IMR-90 (cell line): Measurements from ENCODE around the gene FRY. TPM values are rescaled to one million over a fixed set of nuclear protein-coding genes. Genes with fewer than 3 reads are reported as not detected.

Experiments used
- ATAC-seq: fragments of 200-7000 bp; cut with Tn5 transposase; 2 replicates; pipeline ENCODE4 v1.9.1; 2020; ENCODE audit warnings: low read depth, mild to moderate bottlenecking, moderate library complexity
- BruUV-seq: library from RNA; stranded (reverse); fragments of 400-500 nt; replicated peaks from 2 replicates; lab custom pipeline; 2021; lab: Mats Ljungman, UMichigan
- CTCF ChIA-PET: fragments of 300-600 bp; formaldehyde crosslinking; extraction: SDS; loops from one replicate; lab custom pipeline; 2021; ENCODE audit warnings: antibody characterized with exemption; lab: Yijun Ruan, JAX
- POLR2A ChIA-PET: fragments of 300-600 bp; sonication (Branson Sonifier 250); formaldehyde crosslinking; loops from one replicate; lab custom pipeline; 2022; ENCODE audit warnings: antibody characterized with exemption; ENCODE audit not compliant: unreplicated experiment; lab: Charles Lee
- DNase-seq: peaks from one replicate; pipeline ENCODE4 v3.0.0; 2013
- H2AFZ ChIP-seq: replicated peaks from 2 replicates; pipeline ENCODE3; 2013; ENCODE audit warnings: low read length, mild to moderate bottlenecking; ENCODE audit not compliant: poor library complexity
- H2AK5ac ChIP-seq: 2 replicates; pipeline ENCODE4 v1.6.1; 2013; ENCODE audit warnings: low read depth, low read length, inconsistent platforms
- H2AK9ac ChIP-seq: replicated peaks from 2 replicates; pipeline ENCODE3; 2013; ENCODE audit warnings: mild to moderate bottlenecking, low read depth, low read length, moderate library complexity; ENCODE audit not compliant: poor library complexity
- H2BK120ac ChIP-seq: 2 replicates; pipeline ENCODE4 v1.6.1; 2013; ENCODE audit warnings: low read depth, low read length, inconsistent platforms
- H2BK15ac ChIP-seq: 3 replicates; pipeline ENCODE4 v1.6.1; 2013; ENCODE audit warnings: low read depth, low read length, inconsistent platforms
- H2BK20ac ChIP-seq: 2 replicates; pipeline ENCODE4 v1.6.1; 2013; ENCODE audit warnings: low read depth, mild to moderate bottlenecking, inconsistent platforms, low read length, moderate library complexity
- H2BK5ac ChIP-seq: 2 replicates; pipeline ENCODE4 v1.6.1; 2013; ENCODE audit warnings: mild to moderate bottlenecking, low read depth, low read length, inconsistent platforms; ENCODE audit not compliant: poor library complexity, severe bottlenecking
- H3K14ac ChIP-seq: replicated peaks from 2 replicates; pipeline ENCODE4 v1.6.1; 2013; ENCODE audit warnings: low read depth, low read length, inconsistent platforms
- H3K18ac ChIP-seq: 2 replicates; pipeline ENCODE4 v1.6.1; 2013; ENCODE audit warnings: low read depth, low read length, control low read depth
- H3K23ac ChIP-seq: 2 replicates; pipeline ENCODE4 v1.6.1; 2013; ENCODE audit warnings: low read depth, low read length, inconsistent platforms
- H3K27ac ChIP-seq: 2 replicates; pipeline ENCODE4 v1.5.1; 2013; ENCODE audit warnings: mild to moderate bottlenecking, control low read depth, low read length; ENCODE audit not compliant: insufficient read depth
- H3K27me3 ChIP-seq: 2 replicates; pipeline ENCODE4 v1.6.1; 2013; ENCODE audit warnings: low read length; ENCODE audit not compliant: control insufficient read depth, insufficient read depth
- H3K36me3 ChIP-seq: 2 replicates; pipeline ENCODE4 v1.6.1; 2013; ENCODE audit warnings: low read length, mixed read lengths; ENCODE audit not compliant: control insufficient read depth, insufficient read depth
- H3K4ac ChIP-seq: 2 replicates; pipeline ENCODE4 v1.6.1; 2013; ENCODE audit warnings: low read depth, low read length, inconsistent platforms
- H3K4me1 ChIP-seq: 2 replicates; pipeline ENCODE4 v1.6.1; 2013; ENCODE audit warnings: low read length, mixed read lengths; ENCODE audit not compliant: control insufficient read depth, insufficient read depth
- H3K4me2 ChIP-seq: 2 replicates; pipeline ENCODE4 v1.6.1; 2013; ENCODE audit warnings: low read depth, mild to moderate bottlenecking, control low read depth, low read length, moderate library complexity
- H3K4me3 ChIP-seq: 2 replicates; pipeline ENCODE4 v1.5.1; 2013; ENCODE audit warnings: low read depth, mild to moderate bottlenecking, control low read depth, low read length, moderate library complexity; ENCODE audit not compliant: insufficient read depth
- H3K56ac ChIP-seq: 2 replicates; pipeline ENCODE4 v1.6.1; 2013; ENCODE audit warnings: low read length, inconsistent platforms; ENCODE audit not compliant: insufficient read depth; ENCODE audit errors: extremely low read depth
- H3K79me1 ChIP-seq, 2 experiments: 2 replicates each; pipeline ENCODE4 v1.6.1; 2013; ENCODE audit warnings: low read length in 2 of 2, inconsistent platforms in 1 of 2, low read depth in 1 of 2
- H3K9ac ChIP-seq: 2 replicates; pipeline ENCODE4 v1.6.1; 2013; ENCODE audit warnings: low read depth, low read length, control low read depth
- H3K9me1 ChIP-seq: 2 replicates; pipeline ENCODE4 v1.6.1; 2013; ENCODE audit warnings: low read length, inconsistent platforms; ENCODE audit not compliant: insufficient read depth
- H3K9me3 ChIP-seq: 2 replicates; pipeline ENCODE4 v1.6.1; 2013; ENCODE audit warnings: low read length; ENCODE audit not compliant: control insufficient read depth, insufficient read depth
- H4K20me1 ChIP-seq: 2 replicates; pipeline ENCODE4 v1.6.1; 2013; ENCODE audit warnings: low read length, inconsistent platforms; ENCODE audit not compliant: insufficient read depth
- H4K5ac ChIP-seq: 2 replicates; pipeline ENCODE4 v1.6.1; 2013; ENCODE audit warnings: mild to moderate bottlenecking, low read depth, low read length, control low read depth
- H4K8ac ChIP-seq, 2 experiments: 2 replicates each; pipeline ENCODE4 v1.6.1; 2013; ENCODE audit warnings: low read depth in 2 of 2, low read length in 2 of 2, control low read depth in 1 of 2, inconsistent platforms in 1 of 2
- H4K91ac ChIP-seq: 2 replicates; pipeline ENCODE4 v1.6.1; 2013; ENCODE audit warnings: low read depth, low read length, inconsistent platforms; ENCODE audit not compliant: insufficient read depth
- BHLHE40 ChIP-seq: fragments of 150-350 bp; IDR thresholded peaks from 2 replicates; pipeline ENCODE4 v1.6.1; 2016; ENCODE audit warnings: mild to moderate bottlenecking, low read depth, low read length
- CEBPB ChIP-seq: IDR thresholded peaks from 2 replicates; pipeline ENCODE4 v1.6.1; 2012; ENCODE audit warnings: low read depth, low read length, improper control_type of control experiment
- CHD1 ChIP-seq: IDR thresholded peaks from 2 replicates; pipeline ENCODE4 v1.6.1; 2012; ENCODE audit warnings: low read depth, low read length, improper control_type of control experiment
- FOS ChIP-seq: fragments of 150-350 bp; IDR thresholded peaks from 2 replicates; pipeline ENCODE4 v1.6.1; 2016; ENCODE audit warnings: low read depth, low read length
- MAFK ChIP-seq: IDR thresholded peaks from 2 replicates; pipeline ENCODE4 v1.6.1; 2012; ENCODE audit warnings: low read depth, low read length, improper control_type of control experiment
- MAZ ChIP-seq: IDR thresholded peaks from 2 replicates; pipeline ENCODE4 v1.6.1; 2012; ENCODE audit warnings: low read depth, mild to moderate bottlenecking, low read length, improper control_type of control experiment, moderate library complexity, borderline replicate concordance
- MXI1 ChIP-seq: IDR thresholded peaks from 2 replicates; pipeline ENCODE4 v1.6.1; 2012; ENCODE audit warnings: low read depth, mild to moderate bottlenecking, low read length, moderate library complexity, borderline replicate concordance
- NFE2L2 ChIP-seq: fragments of 150-350 bp; IDR thresholded peaks from 2 replicates; pipeline ENCODE4 v1.6.1; 2016; ENCODE audit warnings: low read depth, mild to moderate bottlenecking, low read length
- POLR2A ChIP-seq: IDR thresholded peaks from 2 replicates; pipeline ENCODE4 v1.6.1; 2012; ENCODE audit warnings: mild to moderate bottlenecking, low read depth, low read length
- RAD21 ChIP-seq: IDR thresholded peaks from 2 replicates; pipeline ENCODE4 v1.6.1; 2012; ENCODE audit warnings: low read length, improper control_type of control experiment
- RCOR1 ChIP-seq: IDR thresholded peaks from 2 replicates; pipeline ENCODE4 v1.6.1; 2012; ENCODE audit warnings: mild to moderate bottlenecking, low read length, improper control_type of control experiment; ENCODE audit not compliant: insufficient replicate concordance
- RFX5 ChIP-seq: IDR thresholded peaks from 2 replicates; pipeline ENCODE4 v1.8.0; 2012; ENCODE audit warnings: low read depth, mild to moderate bottlenecking, low read length, moderate library complexity
- SMC3 ChIP-seq: fragments of 150-350 bp; IDR thresholded peaks from 2 replicates; pipeline ENCODE4 v1.6.1; 2016; ENCODE audit warnings: low read depth, mild to moderate bottlenecking, antibody characterized with exemption, low read length, moderate library complexity
- WGBS, 2 experiments: methylation state at CpG; one replicate each; pipeline versions ENCODE4 v1.1.5 to v1.1.7; 2013; ENCODE audit warnings: missing lambda C conversion rate in 2 of 2; ENCODE audit not compliant: insufficient read length in 1 of 2; ENCODE audit errors: extremely low coverage in 2 of 2; 5-methylcytosine and 5-hydroxymethylcytosine counted together
- dilution Hi-C: fragments of 300-500 bp; cut with HindIII; formaldehyde crosslinking; loops from one replicate; pipeline ENCODE4 v1.14.3; 2018; ENCODE audit warnings: low sequenced_read_pairs; ENCODE audit not compliant: unreplicated experiment
- in situ Hi-C: fragments of 300-500 bp; cut with MboI; formaldehyde crosslinking; loops from 3 replicates; pipeline ENCODE4 v1.14.3; 2019; ENCODE audit warnings: low sequenced_read_pairs, inconsistent platforms, mixed read lengths
- intact Hi-C: fragments of 100-400 bp; cut with micrococcal nuclease; formaldehyde crosslinking; loops from 2 replicates; pipeline ENCODE4 v1.10.0; 2022
- polyA plus RNA-seq, 3 experiments: library from polyadenylated mRNA; depleted of rRNA; stranded (reverse); fragments of >200 nt; gene quantifications; 2 replicates each; pipeline ENCODE4 v1.2.3, GENCODE V29; 2012; ENCODE audit warnings: low replicate concordance in 1 of 3
- total RNA-seq: library from RNA; depleted of rRNA; stranded (reverse); fragments of >200 nt; gene quantifications from 2 replicates; pipeline ENCODE4 v1.2.3, GENCODE V29; 2012
- TF ChIP-seq, protein P1 (sequence below): fragments of 150-350 bp; IDR thresholded peaks from 2 replicates; pipeline ENCODE4 v1.6.1; 2017; ENCODE audit warnings: mild to moderate bottlenecking, antibody characterized with exemption, low read length, low read depth
- TF ChIP-seq, protein P2 (sequence below): fragments of 150-350 bp; IDR thresholded peaks from 2 replicates; pipeline ENCODE4 v1.6.1; 2016; ENCODE audit warnings: low read depth, mild to moderate bottlenecking, low read length, moderate library complexity, borderline replicate concordance
- TF ChIP-seq, protein P3 (sequence below): conservative IDR thresholded peaks from 2 replicates; pipeline ENCODE4 v1.5.1; 2012; ENCODE audit warnings: mild to moderate bottlenecking, low read depth, low read length, improper control_type of control experiment

FRY gene
- total and polyA plus RNA-seq, 2 of the 4 experiments (the other 2 are of a cell fraction): 3.0 to 4.8 TPM

DNA sequence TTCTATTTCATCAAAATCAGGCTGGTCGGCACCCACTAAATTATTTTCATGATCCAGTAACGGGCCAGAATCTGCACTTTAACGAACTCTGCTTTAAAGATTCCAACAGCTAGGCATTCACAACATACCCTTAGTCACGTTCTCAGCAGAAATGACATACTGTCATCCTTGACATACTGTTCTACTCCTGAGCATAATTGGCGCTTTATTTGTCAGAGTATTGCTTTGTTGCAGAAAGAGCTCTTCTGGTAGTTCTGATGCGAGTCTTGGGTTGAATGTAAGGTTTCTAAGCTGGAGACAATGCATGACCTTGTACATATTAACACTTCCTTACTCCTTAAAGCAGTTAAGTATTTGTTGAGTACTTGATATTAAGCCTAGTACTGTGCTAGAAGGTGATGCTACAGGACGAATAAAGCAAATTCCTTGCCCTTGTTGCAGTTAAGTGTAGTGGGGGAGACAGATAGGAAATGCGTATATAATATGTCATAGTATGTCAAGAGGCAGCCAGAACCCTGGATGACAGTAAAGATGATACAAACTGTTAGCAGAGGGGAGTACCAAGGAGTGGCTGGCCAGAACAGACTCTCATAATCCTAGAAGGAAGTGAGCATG, 32.2 kb downstream of the FRY start:
- Histone ChIP-seq H3K9ac (no peak overlapping the region), H3K18ac (no peak overlapping the region), H3K4me1 (peaks cover 8% of the 10 kb centered on the region), H3K56ac (no peak overlapping the region), H3K79me1 (peaks cover 3 to 18% of the 10 kb centered on the region in 2 experiments; a peak in 3 of 4 replicates), H2BK20ac (no peak overlapping the region), H3K27me3 (no peaks in the 10 kb centered on the region), H4K91ac (no peak overlapping the region), H3K14ac (no peak overlapping the region), H3K4me2 (no peak overlapping the region), H4K20me1 (no peaks in the 10 kb centered on the region; the same call in 1 of the 2 replicates), H2BK15ac (no peak overlapping the region), H4K5ac (no peak overlapping the region), H3K36me3 (no peaks in the 10 kb centered on the region), H3K4me3 (no peak overlapping the region), H3K9me1 (peaks cover 11% of the 10 kb centered on the region; the same call in 1 of the 2 replicates), H2AK9ac (no peak overlapping the region), H4K8ac (no peak overlapping the region), H2AK5ac (no peak overlapping the region), H2BK5ac (no peak overlapping the region), H2AFZ (no peak overlapping the region), H3K4ac (no peak overlapping the region), H3K23ac (no peak overlapping the region), H2BK120ac (no peak overlapping the region), H3K9me3 (no peaks in the 10 kb centered on the region), H3K27ac (no peak overlapping the region)
- no peak for TF ChIP-seq FOS
- TF ChIP-seq RCOR1: no peak
- TF ChIP-seq, protein P1, sequence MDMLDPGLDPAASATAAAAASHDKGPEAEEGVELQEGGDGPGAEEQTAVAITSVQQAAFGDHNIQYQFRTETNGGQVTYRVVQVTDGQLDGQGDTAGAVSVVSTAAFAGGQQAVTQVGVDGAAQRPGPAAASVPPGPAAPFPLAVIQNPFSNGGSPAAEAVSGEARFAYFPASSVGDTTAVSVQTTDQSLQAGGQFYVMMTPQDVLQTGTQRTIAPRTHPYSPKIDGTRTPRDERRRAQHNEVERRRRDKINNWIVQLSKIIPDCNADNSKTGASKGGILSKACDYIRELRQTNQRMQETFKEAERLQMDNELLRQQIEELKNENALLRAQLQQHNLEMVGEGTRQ: no peak
- TF ChIP-seq, protein P2, sequence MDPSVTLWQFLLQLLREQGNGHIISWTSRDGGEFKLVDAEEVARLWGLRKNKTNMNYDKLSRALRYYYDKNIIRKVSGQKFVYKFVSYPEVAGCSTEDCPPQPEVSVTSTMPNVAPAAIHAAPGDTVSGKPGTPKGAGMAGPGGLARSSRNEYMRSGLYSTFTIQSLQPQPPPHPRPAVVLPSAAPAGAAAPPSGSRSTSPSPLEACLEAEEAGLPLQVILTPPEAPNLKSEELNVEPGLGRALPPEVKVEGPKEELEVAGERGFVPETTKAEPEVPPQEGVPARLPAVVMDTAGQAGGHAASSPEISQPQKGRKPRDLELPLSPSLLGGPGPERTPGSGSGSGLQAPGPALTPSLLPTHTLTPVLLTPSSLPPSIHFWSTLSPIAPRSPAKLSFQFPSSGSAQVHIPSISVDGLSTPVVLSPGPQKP: no peak
- TF ChIP-seq BHLHE40: no peak
- no peak for TF ChIP-seq CHD1
- TF ChIP-seq, protein P3, sequence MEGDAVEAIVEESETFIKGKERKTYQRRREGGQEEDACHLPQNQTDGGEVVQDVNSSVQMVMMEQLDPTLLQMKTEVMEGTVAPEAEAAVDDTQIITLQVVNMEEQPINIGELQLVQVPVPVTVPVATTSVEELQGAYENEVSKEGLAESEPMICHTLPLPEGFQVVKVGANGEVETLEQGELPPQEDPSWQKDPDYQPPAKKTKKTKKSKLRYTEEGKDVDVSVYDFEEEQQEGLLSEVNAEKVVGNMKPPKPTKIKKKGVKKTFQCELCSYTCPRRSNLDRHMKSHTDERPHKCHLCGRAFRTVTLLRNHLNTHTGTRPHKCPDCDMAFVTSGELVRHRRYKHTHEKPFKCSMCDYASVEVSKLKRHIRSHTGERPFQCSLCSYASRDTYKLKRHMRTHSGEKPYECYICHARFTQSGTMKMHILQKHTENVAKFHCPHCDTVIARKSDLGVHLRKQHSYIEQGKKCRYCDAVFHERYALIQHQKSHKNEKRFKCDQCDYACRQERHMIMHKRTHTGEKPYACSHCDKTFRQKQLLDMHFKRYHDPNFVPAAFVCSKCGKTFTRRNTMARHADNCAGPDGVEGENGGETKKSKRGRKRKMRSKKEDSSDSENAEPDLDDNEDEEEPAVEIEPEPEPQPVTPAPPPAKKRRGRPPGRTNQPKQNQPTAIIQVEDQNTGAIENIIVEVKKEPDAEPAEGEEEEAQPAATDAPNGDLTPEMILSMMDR: no peak
- TF ChIP-seq SMC3: no peak
- no peak for TF ChIP-seq MAFK
- no peak for TF ChIP-seq NFE2L2
- no peak for TF ChIP-seq POLR2A
- no peak for TF ChIP-seq RFX5
- no peak for TF ChIP-seq MXI1
- TF ChIP-seq CEBPB: no peak
- TF ChIP-seq MAZ: no peak
- no peak for TF ChIP-seq RAD21
- intact Hi-C loops: no loop called here
- dilution Hi-C loops: no loop called here
- DNase-seq (no peak), ATAC-seq (no peak)
- BruUV-seq: no TSS peak
- in situ Hi-C loops: no loop called here
- no CpG with 5 or more reads among the region's 8 CpGs for WGBS, 2 experiments
- ChIA-PET POLR2A (no interaction called here), CTCF (interaction anchor here (1.4 kb wide), 1 partner anchor 10 kb away, joined by 4 read pairs; no protein-coding TSS in a partner anchor)
